NCI-H1048 (cell line): ENCODE data around the gene PLXNA4.

Experiments used
- DNase-seq: peaks from one replicate; lab custom pipeline; 2025; lab: John Stamatoyannopoulos, UW

PLXNA4 gene

GRCh38 chr7:132117181-132117580 is 459.1 kb downstream of the PLXNA4 start:
- DNase-seq = no peak

- no peak for DNase-seq
These were observed 459.9 kb downstream of the PLXNA4 start for GRCh38 chr7:132116369-132116768.

- no peak for DNase-seq
These were observed 460.5 kb downstream of the PLXNA4 start for GRCh38 chr7:132115758-132116157.

GRCh38 chr7:132115028-132115427 is 461.2 kb downstream of the PLXNA4 start:
- DNase-seq = no peak

- no peak for DNase-seq
These were observed 461.9 kb downstream of the PLXNA4 start for GRCh38 chr7:132114411-132114810.

GRCh38 chr7:132113536-132114371 is 462.5 kb downstream of the PLXNA4 start:
- DNase-seq = no peak

- DNase-seq = no peak
These were observed 463.6 kb downstream of the PLXNA4 start for GRCh38 chr7:132112657-132113056.

GRCh38 chr7:132112106-132112505 is 464.2 kb downstream of the PLXNA4 start:
- no peak for DNase-seq

GRCh38 chr7:132110692-132111091 is 465.6 kb downstream of the PLXNA4 start:
- DNase-seq = no peak

- DNase-seq = no peak
These were observed 466.5 kb downstream of the PLXNA4 start for GRCh38 chr7:132109769-132110168.

GRCh38 chr7:132108563-132108962 is 467.7 kb downstream of the PLXNA4 start:
- DNase-seq = no peak

GRCh38 chr7:132106491-132106890 is 469.8 kb downstream of the PLXNA4 start:
- DNase-seq = no peak

- no peak for DNase-seq
These were observed 471.2 kb downstream of the PLXNA4 start for GRCh38 chr7:132105096-132105495.

GRCh38 chr7:132103718-132104117 is 472.6 kb downstream of the PLXNA4 start:
- no peak for DNase-seq

- DNase-seq = no peak
These were observed 473.3 kb downstream of the PLXNA4 start for GRCh38 chr7:132102942-132103341.

- DNase-seq = no peak
These were observed 473.9 kb downstream of the PLXNA4 start for GRCh38 chr7:132102391-132102790.

- DNase-seq = no peak
These were observed 475.3 kb downstream of the PLXNA4 start for GRCh38 chr7:132100981-132101380.

GRCh38 chr7:132100483-132100882 is 475.8 kb downstream of the PLXNA4 start:
- DNase-seq = no peak

GRCh38 chr7:132099163-132099562 is 477.1 kb downstream of the PLXNA4 start:
- no peak for DNase-seq

- DNase-seq = no peak
These were observed 477.9 kb downstream of the PLXNA4 start for GRCh38 chr7:132098327-132098726.

GRCh38 chr7:132097550-132098134 is 478.6 kb downstream of the PLXNA4 start:
- DNase-seq = no peak

- no peak for DNase-seq
These were observed 481.0 kb downstream of the PLXNA4 start for GRCh38 chr7:132095111-132095765.

- DNase-seq = no peak
These were observed 484.2 kb downstream of the PLXNA4 start for GRCh38 chr7:132092106-132092505.
